HUES48 (cell line): ENCODE data around the gene APMAP.
"Not testable (repeated sequence)": the region's sequence is repeated elsewhere in the genome, so short reads cannot be mapped to it uniquely, and the experiment has no call there.

Source experiments
- H3K27ac ChIP-seq: one replicate; pipeline ENCODE4 v1.7.0; 2013; ENCODE audit warnings: low read depth, low read length, inconsistent platforms
- H3K27me3 ChIP-seq: 2 replicates; pipeline ENCODE4 v1.6.1; 2013; ENCODE audit warnings: mild to moderate bottlenecking, low read length; ENCODE audit not compliant: control insufficient read depth, insufficient read depth
- H3K36me3 ChIP-seq: 2 replicates; pipeline ENCODE4 v1.6.1; 2013; ENCODE audit warnings: low read length; ENCODE audit not compliant: control insufficient read depth, insufficient read depth
- H3K4me1 ChIP-seq: 2 replicates; pipeline ENCODE4 v1.6.1; 2013; ENCODE audit warnings: mild to moderate bottlenecking, low read length; ENCODE audit not compliant: control insufficient read depth, insufficient read depth
- H3K4me3 ChIP-seq: 2 replicates; pipeline ENCODE4 v1.5.1; 2013; ENCODE audit warnings: mild to moderate bottlenecking, low read depth, low read length
- H3K9ac ChIP-seq: 2 replicates; pipeline ENCODE4 v1.6.1; 2013; ENCODE audit warnings: mild to moderate bottlenecking, low read depth, low read length, moderate library complexity
- H3K9me3 ChIP-seq: 2 replicates; pipeline ENCODE4 v1.6.1; 2013; ENCODE audit warnings: low read length; ENCODE audit not compliant: control insufficient read depth, insufficient read depth

Gene APMAP

DNA sequence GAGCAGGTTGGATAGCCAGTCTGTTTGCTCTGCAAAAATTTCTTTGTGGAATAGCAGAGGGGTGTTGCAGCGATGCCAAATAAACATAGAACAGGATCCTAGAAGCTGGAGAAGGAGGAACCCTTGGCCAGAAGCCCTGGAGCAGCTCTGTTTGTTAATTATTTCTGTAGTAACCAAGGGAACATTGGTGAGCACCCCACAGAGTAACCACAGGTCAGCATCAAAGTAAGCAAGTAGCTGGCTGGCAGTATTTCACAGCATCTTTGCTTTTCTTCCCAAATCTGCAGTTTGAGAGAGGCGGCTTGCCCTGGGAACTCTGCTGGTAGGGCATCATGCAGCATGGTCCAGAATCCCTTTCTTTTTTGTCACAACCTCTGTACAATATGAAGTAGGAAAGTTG is 12.7 kb upstream of the APMAP start:
- no peaks in the 10 kb centered on the region for H3K36me3 ChIP-seq
- no peak overlapping the region for H3K9ac ChIP-seq
- H3K4me3 ChIP-seq, result no peak overlapping the region
- H3K27ac ChIP-seq, result no peak overlapping the region
- H3K9me3 ChIP-seq, result no peaks in the 10 kb centered on the region
- H3K27me3 ChIP-seq, result no peaks in the 10 kb centered on the region
- no peaks in the 10 kb centered on the region for H3K4me1 ChIP-seq

GRCh38 chr20:25003002-25003401 is 10.5 kb upstream of the APMAP start:
- Histone ChIP-seq H3K36me3 (no peaks in the 10 kb centered on the region), H3K4me3 (no peak overlapping the region), H3K27ac (no peak overlapping the region), H3K4me1 (no peaks in the 10 kb centered on the region), H3K9me3 (no peaks in the 10 kb centered on the region), H3K27me3 (0 out of 2 replicates have a peak, but pooled peaks cover 5% of the 10 kb centered on the region), H3K9ac (no peak overlapping the region)

DNA sequence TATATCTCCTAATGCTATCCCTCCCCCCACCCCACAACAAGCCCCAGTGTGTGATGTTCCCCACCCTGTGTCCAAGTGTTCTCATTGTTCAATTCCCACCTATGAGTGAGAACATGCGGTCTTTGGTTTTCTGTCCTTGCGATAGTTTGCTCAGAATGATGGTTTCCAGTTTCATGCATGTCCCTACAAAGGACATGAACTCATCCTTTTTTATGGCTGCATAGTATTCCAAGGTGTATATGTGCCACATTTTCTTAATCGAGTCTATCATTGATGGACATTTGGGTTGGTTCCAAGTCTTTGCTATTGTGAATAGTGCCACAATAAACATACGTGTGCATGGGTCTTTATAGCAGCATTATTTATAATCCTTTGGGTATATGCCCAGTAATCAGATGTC is 8.8 kb upstream of the APMAP start:
- not testable (repeated sequence) for H3K4me1 ChIP-seq, H3K9me3 ChIP-seq, H3K9ac ChIP-seq, H3K4me3 ChIP-seq, H3K27me3 ChIP-seq, H3K36me3 ChIP-seq, H3K27ac ChIP-seq

DNA sequence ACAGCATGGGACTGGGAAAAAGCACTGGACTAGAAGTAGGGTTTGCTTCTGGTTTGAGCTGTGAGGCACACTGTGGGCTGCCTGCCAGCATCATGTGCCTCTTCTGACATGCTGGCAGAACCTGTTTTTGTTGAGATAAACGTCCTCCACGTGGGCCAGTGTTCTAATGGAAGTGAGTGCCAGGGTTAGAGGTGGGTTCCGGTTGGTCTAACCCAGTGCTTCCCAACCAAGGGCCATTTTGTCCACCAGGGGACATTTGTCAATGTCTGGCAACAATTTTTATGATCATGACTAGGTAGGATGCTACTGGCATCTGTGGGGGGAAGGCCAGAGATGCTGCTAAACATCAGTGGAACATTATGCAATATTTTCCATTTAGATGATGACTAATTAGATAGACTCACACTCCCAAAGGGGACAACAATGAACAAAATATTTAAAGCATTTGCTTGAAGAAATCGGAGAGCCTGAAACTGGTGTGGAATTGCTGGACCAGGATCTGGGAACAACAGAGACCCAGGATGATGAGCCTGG is 7.8 kb upstream of the APMAP start:
- no peak overlapping the region for H3K9ac ChIP-seq
- H3K4me1 ChIP-seq, result peaks cover 4% of the 10 kb centered on the region; the same call in 1 of the 2 replicates
- H3K36me3 ChIP-seq, result no peaks in the 10 kb centered on the region
- no peak overlapping the region for H3K27ac ChIP-seq
- H3K27me3 ChIP-seq, result 0 out of 2 replicates have a peak, but pooled peaks cover 5% of the 10 kb centered on the region
- H3K9me3 ChIP-seq, result no peaks in the 10 kb centered on the region
- no peak overlapping the region for H3K4me3 ChIP-seq

- 0 out of 2 replicates have a peak, but pooled peaks cover 5% of the 10 kb centered on the region for H3K27me3 ChIP-seq
- H3K4me1 ChIP-seq, result peaks cover 4% of the 10 kb centered on the region; the same call in 1 of the 2 replicates
- no peaks in the 10 kb centered on the region for H3K36me3 ChIP-seq
- no peaks in the 10 kb centered on the region for H3K9me3 ChIP-seq
- H3K9ac ChIP-seq, result no peak overlapping the region
- H3K4me3 ChIP-seq, result no peak overlapping the region
- H3K27ac ChIP-seq, result no peak overlapping the region
Observed at GRCh38 chr20:24999568-24999967, 7.0 kb upstream of the APMAP start.

DNA sequence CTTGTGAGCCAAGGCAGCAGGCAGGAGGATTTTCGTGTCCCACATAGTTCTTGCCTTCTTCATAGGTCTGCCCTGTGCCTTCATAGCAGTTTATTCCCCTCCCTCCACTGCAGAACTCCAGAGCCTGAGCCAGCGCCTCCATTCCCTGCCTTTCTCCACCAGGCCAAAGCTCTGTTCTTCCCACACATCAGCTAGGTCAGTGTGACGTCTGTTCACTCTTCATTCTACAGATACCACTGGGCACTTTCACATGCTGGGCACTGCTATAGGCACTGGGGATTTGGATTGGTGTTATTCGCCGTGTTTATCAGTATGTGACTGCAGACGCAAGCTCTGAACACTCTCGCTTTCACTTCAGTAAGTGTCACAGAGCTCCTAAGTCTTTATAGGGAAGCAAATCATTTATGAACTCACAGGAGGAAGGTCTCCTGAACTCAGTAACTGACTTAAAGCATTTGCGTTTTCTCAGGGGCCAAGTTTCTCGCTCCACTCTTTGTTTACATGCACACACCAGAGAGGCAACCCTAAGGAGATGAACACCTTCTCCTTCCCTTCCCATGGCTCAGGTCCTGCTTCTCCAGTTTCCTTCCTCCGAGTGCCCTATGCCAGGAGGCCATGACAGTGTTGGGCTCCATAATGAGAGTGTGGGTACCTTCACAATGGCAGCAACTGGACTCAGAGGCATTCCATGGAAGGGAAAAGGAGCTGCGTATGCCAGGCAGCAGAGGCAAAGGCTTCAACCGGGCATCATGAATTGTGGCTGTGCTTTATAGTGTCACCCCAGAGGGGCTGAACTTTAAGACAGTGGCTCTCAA is 6.3 kb upstream of the APMAP start:
- H3K9ac ChIP-seq, result no peak overlapping the region
- H3K36me3 ChIP-seq, result no peaks in the 10 kb centered on the region
- H3K27me3 ChIP-seq, result 0 out of 2 replicates have a peak, but pooled peaks cover 6% of the 10 kb centered on the region
- H3K4me1 ChIP-seq, result peaks cover 4% of the 10 kb centered on the region; the same call in 1 of the 2 replicates
- no peaks in the 10 kb centered on the region for H3K9me3 ChIP-seq
- H3K27ac ChIP-seq, result no peak overlapping the region
- H3K4me3 ChIP-seq, result no peak overlapping the region

DNA sequence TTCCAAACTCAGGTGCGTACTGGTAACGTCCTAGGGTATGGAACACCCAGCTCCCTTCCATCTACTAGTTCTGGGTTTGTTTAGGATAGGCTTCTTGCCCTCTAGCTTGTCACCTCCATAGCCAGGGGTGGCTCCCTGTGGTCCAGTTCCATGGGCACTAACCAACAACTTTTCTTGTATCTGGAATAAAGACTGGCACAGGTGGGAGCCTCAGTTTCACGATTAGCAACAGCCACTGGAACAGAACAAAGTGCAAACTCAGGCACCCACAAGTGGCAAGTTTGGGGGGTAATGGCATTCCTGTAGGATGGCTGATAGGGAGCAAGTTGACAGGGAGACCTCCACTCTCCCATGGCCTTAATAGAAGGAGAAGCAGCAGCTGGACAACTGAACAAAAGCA is 5.6 kb upstream of the APMAP start:
- no peak overlapping the region for H3K4me3 ChIP-seq
- no peak overlapping the region for H3K27ac ChIP-seq
- H3K27me3 ChIP-seq, result 0 out of 2 replicates have a peak, but pooled peaks cover 8% of the 10 kb centered on the region
- H3K36me3 ChIP-seq, result no peaks in the 10 kb centered on the region
- peaks cover 9% of the 10 kb centered on the region for H3K4me1 ChIP-seq
- no peaks in the 10 kb centered on the region for H3K9me3 ChIP-seq
- no peak overlapping the region for H3K9ac ChIP-seq

- Histone ChIP-seq H3K4me3 (no peak overlapping the region), H3K9ac (no peak overlapping the region), H3K9me3 (no peaks in the 10 kb centered on the region), H3K27me3 (0 out of 2 replicates have a peak, but pooled peaks cover 8% of the 10 kb centered on the region), H3K27ac (no peak overlapping the region), H3K36me3 (no peaks in the 10 kb centered on the region), H3K4me1 (peaks cover 11% of the 10 kb centered on the region)
Observed at GRCh38 chr20:24996449-24997377, 4.2 kb upstream of the APMAP start.

- Histone ChIP-seq H3K4me1 (peaks cover 15% of the 10 kb centered on the region), H3K36me3 (no peaks in the 10 kb centered on the region), H3K27me3 (0 out of 2 replicates have a peak, but pooled peaks cover 8% of the 10 kb centered on the region)
Observed at GRCh38 chr20:24995741-24996448, 3.3 kb upstream of the APMAP start.

More at GRCh38 chr20:24995741-24996448, 3.3 kb upstream of the APMAP start:
- H3K4me3 ChIP-seq, result no peak overlapping the region
- H3K9me3 ChIP-seq, result no peaks in the 10 kb centered on the region
- no peak overlapping the region for H3K9ac ChIP-seq
- no peak overlapping the region for H3K27ac ChIP-seq
